ENCODE data around the gene STUM. TPM values are rescaled to one million over a fixed set of nuclear protein-coding genes. Genes with fewer than 3 reads are reported as not detected.

The STUM gene
- total and polyA plus RNA-seq, 10 of the 15 experiments (the other 5 are each of a cell fraction or from before 2014, with no cell fraction given) = under 0.01 to 0.15 (median 0.09) TPM; not detected in 5

DNA sequence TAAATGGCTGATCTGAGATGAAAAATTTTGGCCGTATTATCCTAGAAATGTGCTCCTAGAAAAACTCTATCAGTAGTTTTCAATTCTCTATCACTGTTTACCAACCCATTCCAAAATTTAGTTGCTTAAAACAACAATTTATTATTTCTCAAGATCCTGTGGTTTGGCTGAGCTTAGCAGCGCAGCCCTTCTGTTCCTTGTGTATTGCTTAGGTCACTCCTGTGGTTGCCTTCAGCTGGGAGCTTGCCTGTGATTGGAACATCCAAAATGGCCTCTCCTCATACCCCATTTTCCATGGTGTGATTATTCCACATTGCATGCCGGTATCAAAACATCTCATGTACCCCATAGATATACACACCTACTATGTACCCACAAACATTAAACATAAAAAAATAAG lies 22.8 kb upstream of the STUM start:
- in situ Hi-C loops (cut with MboI) = no loop called here
- H2AFZ ChIP-seq (ENCODE audit: control insufficient read depth, low read depth, low read length) = no peak overlapping the region

GRCh38 chr1:226526801-226527595 lies 21.6 kb upstream of the STUM start:
- in situ Hi-C loops (cut with MboI) (no loop called here), intact Hi-C loops (cut with micrococcal nuclease; ENCODE audit: unreplicated experiment) (no loop called here)
- no peak overlapping the region for H3K4me3 ChIP-seq
- BruUV-seq (replicated peaks) = no TSS peak
- ChIA-PET SMC1A (ENCODE audit: uncharacterized antibody, unreplicated experiment) (interaction anchor here (1.0 to 1.1 kb wide), 2 partner anchors 20 to 326 kb away, joined by 3 read pairs; no protein-coding TSS in a partner anchor), RAD21 (ENCODE audit: unreplicated experiment) (interaction anchor here (0.8 to 1.5 kb wide), 2 partner anchors 24 to 102 kb away, joined by 3 to 4 read pairs; no protein-coding TSS in a partner anchor), CTCF (interaction anchor here (1.0 kb wide), 1 partner anchor 107 kb away, joined by 3 read pairs; no protein-coding TSS in a partner anchor), POLR2A (interaction anchor here (0.6 to 0.7 kb wide), 2 partner anchors 109 to 1509 kb away, joined by 3 to 7 read pairs; no protein-coding TSS in a partner anchor)
- peaks cover 2 to 3% of the 10 kb centered on the region in 2 experiments; a peak in 2 of 4 replicates for H3K27me3 ChIP-seq (replicated peaks in 1 of 2; ENCODE audit: control insufficient read depth in 2 of 2, insufficient read depth in 2 of 2, low read length in 1 of 2)
- peak overlapping the region; percentile 22; the same call in 1 of the 2 replicates for H3K4me2 ChIP-seq (ENCODE audit: control insufficient read depth, insufficient read depth)
- H3K27ac ChIP-seq (ENCODE audit: control insufficient read depth, insufficient read depth) = no peak overlapping the region
- no peaks in the 10 kb centered on the region for H3K4me1 ChIP-seq (ENCODE audit: control insufficient read depth, insufficient read depth, low read length)
- H4K20me1 ChIP-seq (ENCODE audit: control insufficient read depth, insufficient read depth) = no peaks in the 10 kb centered on the region
- FAIRE-seq = no peak
- 41% methylated on average over 21 of the region's 21 CpGs for WGBS (ENCODE audit: insufficient coverage, insufficient replicate concordance, low lambda C conversion rate, missing lambda C conversion rate)
- peak; percentile 27; the same call in 1 of the 3 replicates for ATAC-seq
- H3K9ac ChIP-seq (ENCODE audit: control insufficient read depth, insufficient read depth, low read length) = no peak overlapping the region
- H3K9me3 ChIP-seq (replicated peaks; ENCODE audit: control insufficient read depth, insufficient read depth, low read length) = no peaks in the 10 kb centered on the region; the same call in 1 of the 3 replicates
- no peak for DNase-seq (ENCODE audit: low read depth, low spot score)
- peak overlapping the region; percentile 56 for H2AFZ ChIP-seq (ENCODE audit: control insufficient read depth, low read depth, low read length)
- no peaks in the 10 kb centered on the region for H3K79me2 ChIP-seq (ENCODE audit: control insufficient read depth, insufficient read depth, low read length)
- no peaks in the 10 kb centered on the region for H3K36me3 ChIP-seq (ENCODE audit: control insufficient read depth in 2 of 2, insufficient read depth in 2 of 2, low read length in 1 of 2)
- TF ChIP-seq ETV6 (conservative IDR thresholded peaks at IDR 0.05 in 1 of 2, IDR thresholded peaks at IDR 0.05 in 1 of 2; ENCODE audit: borderline replicate concordance in 1 of 2, low read depth in 1 of 2) = no peak
- TF ChIP-seq MLLT1 (IDR thresholded peaks at IDR 0.05) = no peak
- no peak for TF ChIP-seq WRNIP1 (IDR thresholded peaks at IDR 0.05; ENCODE audit: borderline replicate concordance, low read depth, low read length)
- TF ChIP-seq, protein P1, sequence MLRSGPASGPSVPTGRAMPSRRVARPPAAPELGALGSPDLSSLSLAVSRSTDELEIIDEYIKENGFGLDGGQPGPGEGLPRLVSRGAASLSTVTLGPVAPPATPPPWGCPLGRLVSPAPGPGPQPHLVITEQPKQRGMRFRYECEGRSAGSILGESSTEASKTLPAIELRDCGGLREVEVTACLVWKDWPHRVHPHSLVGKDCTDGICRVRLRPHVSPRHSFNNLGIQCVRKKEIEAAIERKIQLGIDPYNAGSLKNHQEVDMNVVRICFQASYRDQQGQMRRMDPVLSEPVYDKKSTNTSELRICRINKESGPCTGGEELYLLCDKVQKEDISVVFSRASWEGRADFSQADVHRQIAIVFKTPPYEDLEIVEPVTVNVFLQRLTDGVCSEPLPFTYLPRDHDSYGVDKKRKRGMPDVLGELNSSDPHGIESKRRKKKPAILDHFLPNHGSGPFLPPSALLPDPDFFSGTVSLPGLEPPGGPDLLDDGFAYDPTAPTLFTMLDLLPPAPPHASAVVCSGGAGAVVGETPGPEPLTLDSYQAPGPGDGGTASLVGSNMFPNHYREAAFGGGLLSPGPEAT (IDR thresholded peaks at IDR 0.05; ENCODE audit: low read depth) = no peak
- TF ChIP-seq, protein P2, sequence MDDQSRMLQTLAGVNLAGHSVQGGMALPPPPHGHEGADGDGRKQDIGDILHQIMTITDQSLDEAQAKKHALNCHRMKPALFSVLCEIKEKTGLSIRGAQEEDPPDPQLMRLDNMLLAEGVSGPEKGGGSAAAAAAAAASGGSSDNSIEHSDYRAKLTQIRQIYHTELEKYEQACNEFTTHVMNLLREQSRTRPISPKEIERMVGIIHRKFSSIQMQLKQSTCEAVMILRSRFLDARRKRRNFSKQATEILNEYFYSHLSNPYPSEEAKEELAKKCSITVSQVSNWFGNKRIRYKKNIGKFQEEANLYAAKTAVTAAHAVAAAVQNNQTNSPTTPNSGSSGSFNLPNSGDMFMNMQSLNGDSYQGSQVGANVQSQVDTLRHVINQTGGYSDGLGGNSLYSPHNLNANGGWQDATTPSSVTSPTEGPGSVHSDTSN (IDR thresholded peaks at IDR 0.05; ENCODE audit: insufficient replicate concordance, low read depth, low read length) = peak; percentile 86

More for the DNA sequence above, 22.8 kb upstream of the STUM start:
- Histone ChIP-seq H3K4me2 (ENCODE audit: control insufficient read depth, insufficient read depth) (no peak overlapping the region), H3K27ac (ENCODE audit: control insufficient read depth, insufficient read depth) (no peak overlapping the region), H3K9ac (ENCODE audit: control insufficient read depth, insufficient read depth, low read length) (no peak overlapping the region), H4K20me1 (ENCODE audit: control insufficient read depth, insufficient read depth) (no peaks in the 10 kb centered on the region), H3K9me3 (replicated peaks; ENCODE audit: control insufficient read depth, insufficient read depth, low read length) (no peaks in the 10 kb centered on the region; the same call in 1 of the 3 replicates), H3K79me2 (ENCODE audit: control insufficient read depth, insufficient read depth, low read length) (no peaks in the 10 kb centered on the region), H3K36me3 (ENCODE audit: control insufficient read depth in 2 of 2, insufficient read depth in 2 of 2, low read length in 1 of 2) (no peaks in the 10 kb centered on the region), H3K4me3 (no peak overlapping the region), H3K4me1 (ENCODE audit: control insufficient read depth, insufficient read depth, low read length) (no peaks in the 10 kb centered on the region), H3K27me3 (replicated peaks in 1 of 2; ENCODE audit: control insufficient read depth in 2 of 2, insufficient read depth in 2 of 2, low read length in 1 of 2) (peaks cover 2 to 3% of the 10 kb centered on the region in 2 experiments; a peak in 1 of 4 replicates)
- ChIA-PET SMC1A (ENCODE audit: uncharacterized antibody, unreplicated experiment) (interaction anchor here (0.9 to 1.1 kb wide), 4 partner anchors 16 to 21 kb away, joined by 3 to 5 read pairs (median 3); no protein-coding TSS in a partner anchor), POLR2A (no interaction called here), RAD21 (ENCODE audit: unreplicated experiment) (interaction anchor here (1.5 kb wide), 1 partner anchor 101 kb away, joined by 4 read pairs; no protein-coding TSS in a partner anchor), CTCF (interaction anchor here (2.5 kb wide), 1 partner anchor 22 kb away, joined by 6 read pairs; no protein-coding TSS in a partner anchor)
- ATAC-seq (no peak), FAIRE-seq (no peak), DNase-seq (ENCODE audit: low read depth, low spot score) (no peak)
- TF ChIP-seq FOXM1 (IDR thresholded peaks at IDR 0.05; ENCODE audit: low read depth, low read length) (no peak), TBL1XR1 (IDR thresholded peaks at IDR 0.05; ENCODE audit: low read depth, low read length) (no peak), PML (IDR thresholded peaks at IDR 0.05; ENCODE audit: low read length) (no peak), EP300 (IDR thresholded peaks at IDR 0.05; ENCODE audit: borderline replicate concordance in 1 of 2, control insufficient read depth in 1 of 2, low read depth in 2 of 2, low read length in 2 of 2) (no peak)
- 53% methylated on average over 3 of the region's 3 CpGs for WGBS (ENCODE audit: insufficient coverage, insufficient replicate concordance, low lambda C conversion rate, missing lambda C conversion rate)
- no TSS peak for BruUV-seq (replicated peaks)
- intact Hi-C loops (cut with micrococcal nuclease; ENCODE audit: unreplicated experiment) = no loop called here
